H9 (cell line): ENCODE data around the gene TSKU. TPM values are rescaled to one million over a fixed set of nuclear protein-coding genes. Genes with fewer than 3 reads are reported as not detected.

Experiments
- DNase-seq: peaks from one replicate; pipeline ENCODE4 v3.0.0-alpha.2; 2017
- H2AFZ ChIP-seq: one replicate; pipeline ENCODE4 v1.6.1; 2013; ENCODE audit warnings: mild to moderate bottlenecking, low read length, control low read depth, moderate library complexity
- H2AK5ac ChIP-seq: 2 replicates; pipeline ENCODE4 v1.6.1; 2013; ENCODE audit warnings: low read length, control low read depth, mixed read lengths; ENCODE audit not compliant: insufficient read length
- H2BK120ac ChIP-seq: one replicate; pipeline ENCODE4 v1.6.1; 2013; ENCODE audit warnings: low read depth, mild to moderate bottlenecking, low read length, control low read depth, inconsistent platforms; ENCODE audit not compliant: poor library complexity, severe bottlenecking
- H2BK12ac ChIP-seq: 2 replicates; pipeline ENCODE4 v1.6.1; 2013; ENCODE audit warnings: low read length, control low read depth, mixed read lengths, low read depth; ENCODE audit not compliant: insufficient read length
- H2BK15ac ChIP-seq: 2 replicates; pipeline ENCODE4 v1.6.1; 2013; ENCODE audit warnings: low read depth, low read length, control low read depth
- H2BK20ac ChIP-seq: one replicate; pipeline ENCODE4 v1.6.1; 2013; ENCODE audit warnings: low read depth, mild to moderate bottlenecking, low read length, control low read depth, inconsistent platforms; ENCODE audit not compliant: poor library complexity, severe bottlenecking
- H2BK5ac ChIP-seq: 2 replicates; pipeline ENCODE4 v1.6.1; 2013; ENCODE audit warnings: low read length, control low read depth, mixed read lengths; ENCODE audit not compliant: insufficient read length
- H3K14ac ChIP-seq: 2 replicates; pipeline ENCODE4 v1.6.1; 2013; ENCODE audit warnings: low read length, control low read depth; ENCODE audit not compliant: insufficient read depth
- H3K18ac ChIP-seq: 2 replicates; pipeline ENCODE4 v1.6.1; 2013; ENCODE audit warnings: low read depth, mild to moderate bottlenecking, mixed read lengths, low read length, control low read depth; ENCODE audit not compliant: insufficient read length
- H3K23ac ChIP-seq: 2 replicates; pipeline ENCODE4 v1.6.1; 2013; ENCODE audit warnings: low read length, control low read depth, mixed read lengths, low read depth; ENCODE audit not compliant: insufficient read length
- H3K23me2 ChIP-seq: 2 replicates; pipeline ENCODE4 v1.6.1; 2013; ENCODE audit warnings: low read depth, mild to moderate bottlenecking, mixed read lengths, low read length, control low read depth; ENCODE audit not compliant: insufficient read length, poor library complexity, severe bottlenecking
- H3K27ac ChIP-seq: 2 replicates; pipeline ENCODE4 v1.5.1; 2013; ENCODE audit warnings: low read length, control low read depth, mixed read lengths, low read depth; ENCODE audit not compliant: insufficient read length
- H3K27me3 ChIP-seq: 2 replicates; pipeline ENCODE4 v1.6.1; 2013; ENCODE audit warnings: low read length, control low read depth, inconsistent platforms; ENCODE audit not compliant: insufficient read depth
- H3K4ac ChIP-seq: 2 replicates; pipeline ENCODE4 v1.6.1; 2013; ENCODE audit warnings: low read depth, mild to moderate bottlenecking, control low read depth, inconsistent platforms, low read length, moderate library complexity
- H3K4me1 ChIP-seq: 2 replicates; pipeline ENCODE4 v1.6.1; 2013; ENCODE audit warnings: low read length, control low read depth, inconsistent platforms; ENCODE audit not compliant: insufficient read depth
- H3K4me2 ChIP-seq: 2 replicates; pipeline ENCODE4 v1.6.1; 2013; ENCODE audit warnings: low read length, control low read depth, mixed read lengths; ENCODE audit not compliant: insufficient read length, insufficient read depth
- H3K56ac ChIP-seq: 2 replicates; pipeline ENCODE4 v1.6.1; 2013; ENCODE audit warnings: low read depth, mild to moderate bottlenecking, mixed read lengths, low read length, control low read depth; ENCODE audit not compliant: insufficient read length
- H3K79me1 ChIP-seq: 2 replicates; pipeline ENCODE4 v1.6.1; 2013; ENCODE audit warnings: low read depth, mild to moderate bottlenecking, moderate library complexity, low read length, control low read depth, inconsistent platforms; ENCODE audit not compliant: insufficient read depth, poor library complexity, severe bottlenecking
- H3K79me2 ChIP-seq: 2 replicates; pipeline ENCODE4 v1.6.1; 2013; ENCODE audit warnings: low read length, control low read depth, inconsistent platforms; ENCODE audit not compliant: insufficient read depth
- H3K9ac ChIP-seq: 2 replicates; pipeline ENCODE4 v1.6.1; 2013; ENCODE audit warnings: low read length, control low read depth, mixed read lengths; ENCODE audit not compliant: insufficient read length; ENCODE audit errors: extremely low read depth
- H3K9me3 ChIP-seq: one replicate; pipeline ENCODE4 v1.6.1; 2013; ENCODE audit warnings: low read depth, low read length, inconsistent platforms; ENCODE audit not compliant: control insufficient read depth
- H3T11ph ChIP-seq: one replicate; pipeline ENCODE4 v1.6.1; 2013; ENCODE audit warnings: mild to moderate bottlenecking, low read length, control low read depth, inconsistent platforms
- H4K20me1 ChIP-seq: one replicate; pipeline ENCODE4 v1.6.1; 2013; ENCODE audit not compliant: control insufficient read depth, insufficient read length, insufficient read depth
- H4K5ac ChIP-seq: 2 replicates; pipeline ENCODE4 v1.6.1; 2013; ENCODE audit warnings: low read depth, mild to moderate bottlenecking, mixed read lengths, low read length, control low read depth; ENCODE audit not compliant: insufficient read length
- H4K8ac ChIP-seq: replicated peaks from 2 replicates; pipeline ENCODE4 v1.6.1; 2013; ENCODE audit warnings: low read length, control low read depth, mixed read lengths, low read depth; ENCODE audit not compliant: insufficient read length
- H4K91ac ChIP-seq: 2 replicates; pipeline ENCODE4 v1.6.1; 2013; ENCODE audit warnings: low read depth, mild to moderate bottlenecking, moderate library complexity, mixed read lengths, low read length, control low read depth; ENCODE audit not compliant: insufficient read length
- H3K27ac Mint-ChIP-seq, 3 experiments: 2 replicates in 2 of 3; 3 replicates in 1 of 3; pipeline ENCODE4 v1.8.0; 2020 to 2021; ENCODE audit warnings: mixed read lengths in 3 of 3, mild to moderate bottlenecking in 1 of 3, moderate library complexity in 1 of 3
- H3K27me3 Mint-ChIP-seq: 2 replicates; pipeline ENCODE4 v1.8.0; 2021; ENCODE audit warnings: low read depth, mild to moderate bottlenecking, moderate library complexity, mixed read lengths
- H3K36me3 Mint-ChIP-seq, 3 experiments: 2 replicates in 2 of 3; 3 replicates in 1 of 3; pipeline ENCODE4 v1.8.0; 2020 to 2021; ENCODE audit warnings: low read depth in 3 of 3, mixed read lengths in 3 of 3; ENCODE audit not compliant: insufficient read depth in 1 of 3
- H3K4me1 Mint-ChIP-seq, 2 experiments: 2 replicates each; pipeline ENCODE4 v1.8.0; 2020; ENCODE audit warnings: mixed read lengths in 2 of 2
- H3K4me3 Mint-ChIP-seq, 2 experiments: 2 replicates in 1 of 2; 3 replicates in 1 of 2; pipeline ENCODE4 v1.8.0; 2020 to 2021; ENCODE audit warnings: mild to moderate bottlenecking in 2 of 2, mixed read lengths in 2 of 2, moderate library complexity in 1 of 2
- H3K9me3 Mint-ChIP-seq, 2 experiments: 2 replicates in 1 of 2; 3 replicates in 1 of 2; pipeline ENCODE4 v1.8.0; 2020; ENCODE audit warnings: mild to moderate bottlenecking in 2 of 2, mixed read lengths in 2 of 2, moderate library complexity in 1 of 2
- CTCF ChIP-seq: fragments of 200-600 bp; sonication (generic); conservative IDR thresholded peaks from 3 replicates; pipeline ENCODE4 v1.8.0; 2021; ENCODE audit warnings: antibody characterized with exemption, mild to moderate bottlenecking
- WGBS: extraction: QIAGEN DNeasy Blood & Tissue Kit; methylation state at CpG from one replicate; pipeline ENCODE4 v1.1.7; 2013; ENCODE audit warnings: missing lambda C conversion rate, low lambda C conversion rate, mixed read lengths; ENCODE audit not compliant: insufficient read length; ENCODE audit errors: extremely low coverage; 5-methylcytosine and 5-hydroxymethylcytosine counted together
- total RNA-seq: library from RNA; stranded (reverse); gene quantifications from 2 replicates; pipeline ENCODE4 v1.2.1, GENCODE V29; 2021

The TSKU gene
- total RNA-seq, 1 experiment from 2014 or later = 25.4 TPM

DNA sequence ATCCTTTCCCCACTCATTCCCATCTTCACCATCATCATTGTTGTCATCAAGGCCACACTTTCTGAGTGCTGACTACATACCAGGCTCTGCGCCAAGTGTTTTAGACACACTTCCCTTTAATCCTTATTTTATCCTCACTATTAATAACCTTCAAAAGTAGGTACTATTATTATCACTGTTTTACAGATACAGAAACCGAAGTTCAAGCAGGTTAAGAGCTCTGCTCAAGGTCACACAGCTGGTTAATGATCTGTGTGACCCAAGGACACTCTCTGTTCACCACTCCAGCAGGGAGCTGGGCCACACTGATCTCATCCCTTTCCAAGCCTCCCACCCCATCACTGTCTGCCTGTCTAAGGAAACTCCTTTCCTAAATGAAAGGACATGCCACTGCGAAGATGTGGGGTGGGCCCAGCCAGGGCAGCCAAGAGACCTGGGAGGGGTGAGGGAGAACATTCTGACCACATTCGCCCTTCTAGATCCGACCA is 17.2 kb upstream of the TSKU start:
- WGBS = no CpG with 5 or more reads among the region's 5 CpGs
- DNase-seq = no peak
- Histone ChIP-seq H4K8ac (no peak overlapping the region), H3T11ph (no peak overlapping the region), H2BK5ac (no peak overlapping the region), H3K18ac (no peak overlapping the region), H3K9ac (no peak overlapping the region), H4K20me1 (no peaks in the 10 kb centered on the region), H4K5ac (no peak overlapping the region), H3K56ac (no peak overlapping the region), H3K23me2 (no peaks in the 10 kb centered on the region), H3K14ac (no peak overlapping the region; the same call in 1 of the 2 replicates), H2BK120ac (no peak overlapping the region), H2BK12ac (no peak overlapping the region), H4K91ac (no peak overlapping the region), H3K9me3 (no peaks in the 10 kb centered on the region), H2BK15ac (no peak overlapping the region), H2BK20ac (no peak overlapping the region), H3K4me2 (no peak overlapping the region), H2AK5ac (no peak overlapping the region), H3K79me2 (no peaks in the 10 kb centered on the region), H3K27ac (no peak overlapping the region), H3K79me1 (no peaks in the 10 kb centered on the region), H2AFZ (no peak overlapping the region), H3K4ac (no peak overlapping the region), H3K23ac (no peak overlapping the region), H3K4me1 (peaks cover 2% of the 10 kb centered on the region), H3K27me3 (no peaks in the 10 kb centered on the region)
- no peaks in the 10 kb centered on the region for H3K36me3 Mint-ChIP-seq
- no peaks in the 10 kb centered on the region for H3K9me3 Mint-ChIP-seq
- H3K4me1 Mint-ChIP-seq = peaks cover 52 to 54% of the 10 kb centered on the region in 2 experiments
- peaks cover 34% of the 10 kb centered on the region for H3K27me3 Mint-ChIP-seq
- no peak overlapping the region for H3K4me3 Mint-ChIP-seq
- H3K27ac Mint-ChIP-seq = no peak overlapping the region
- no peak for TF ChIP-seq CTCF
